WERI-Rb-1 (cell line): ENCODE data around the gene ZDHHC3.

ENCODE experiments used
- DNase-seq: peaks from one replicate; pipeline ENCODE4 v3.0.0-alpha.2; 2020
- H3K27ac ChIP-seq: fragments of 250-450 bp; sonication (Bioruptor Pico); 2 replicates; pipeline ENCODE4 v1.5.1; 2020; ENCODE audit warnings: mild to moderate bottlenecking, moderate library complexity
- H3K27me3 ChIP-seq: fragments of 250-450 bp; sonication (Bioruptor Pico); 2 replicates; pipeline ENCODE4 v1.5.1; 2021; ENCODE audit warnings: mild to moderate bottlenecking, low read depth, moderate library complexity; ENCODE audit not compliant: insufficient read depth, severe bottlenecking
- H3K36me3 ChIP-seq: fragments of 250-450 bp; sonication (Bioruptor Pico); 2 replicates; pipeline ENCODE4 v1.5.1; 2020; ENCODE audit warnings: mild to moderate bottlenecking, moderate library complexity
- H3K4me3 ChIP-seq: 2 replicates; pipeline ENCODE4 v1.5.1; 2011; ENCODE audit warnings: low read depth, mild to moderate bottlenecking, control low read depth, low read length
- H3K9me3 ChIP-seq: fragments of 250-450 bp; sonication (Bioruptor Pico); 2 replicates; pipeline ENCODE4 v1.5.1; 2021; ENCODE audit warnings: mild to moderate bottlenecking, moderate library complexity; ENCODE audit not compliant: severe bottlenecking
- CTCF ChIP-seq: IDR thresholded peaks from 2 replicates; pipeline ENCODE4 v1.5.1; 2011; ENCODE audit warnings: low read depth, mild to moderate bottlenecking, control low read depth, inconsistent platforms, low read length

The ZDHHC3 gene

DNA sequence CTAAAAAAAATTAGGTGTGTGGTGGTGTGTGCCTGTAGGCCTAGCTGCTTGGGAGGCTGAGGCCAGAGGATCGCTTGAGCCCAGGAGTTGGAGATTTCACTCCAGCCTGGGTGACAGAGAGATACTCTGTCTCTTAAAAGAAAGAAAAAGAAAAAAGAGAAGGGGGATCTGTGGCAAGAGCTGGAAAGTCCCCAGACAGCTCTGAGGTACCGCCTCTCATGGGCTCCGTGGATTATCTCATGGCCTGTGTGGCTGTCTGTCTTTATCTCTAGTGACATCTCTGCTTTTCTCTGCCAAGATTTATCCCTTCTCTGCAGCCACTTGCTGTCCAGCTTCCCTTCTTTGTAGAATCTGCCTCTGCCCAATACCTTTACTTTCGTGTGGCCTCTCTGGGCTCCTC lies 5.8 kb upstream of the ZDHHC3 start:
- TF ChIP-seq CTCF = no peak
- no peak overlapping the region for H3K27ac ChIP-seq
- no peak for DNase-seq

DNA sequence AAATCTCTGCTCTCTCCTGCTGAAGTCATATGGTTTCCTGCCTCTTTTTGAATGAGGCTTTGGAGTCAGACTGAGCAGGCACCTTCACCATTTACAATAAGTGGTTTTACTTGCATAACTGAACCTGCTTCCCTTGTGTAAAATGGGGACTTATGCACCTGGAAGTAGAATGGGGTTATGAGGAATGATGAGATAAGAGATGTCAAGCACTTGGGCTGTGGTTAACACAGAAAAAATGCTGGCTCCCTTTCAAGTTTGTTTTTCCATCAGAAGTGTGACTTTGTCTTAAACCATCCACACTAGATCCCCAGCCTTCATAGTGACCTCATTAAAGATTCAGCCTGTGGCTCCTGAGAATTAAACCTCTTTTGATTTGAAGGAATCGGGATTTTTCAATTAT lies 5.2 kb upstream of the ZDHHC3 start:
- no peak for TF ChIP-seq CTCF
- no peak for DNase-seq
- H3K4me3 ChIP-seq = no peak overlapping the region
- no peaks in the 10 kb centered on the region for H3K9me3 ChIP-seq
- peaks cover 10% of the 10 kb centered on the region for H3K36me3 ChIP-seq
- H3K27ac ChIP-seq = no peak overlapping the region
- no peaks in the 10 kb centered on the region for H3K27me3 ChIP-seq

More for the DNA sequence above, 5.8 kb upstream of the ZDHHC3 start:
- Histone ChIP-seq H3K4me3 (no peak overlapping the region), H3K27me3 (no peaks in the 10 kb centered on the region), H3K36me3 (peaks cover 5% of the 10 kb centered on the region; the same call in 1 of the 2 replicates), H3K9me3 (no peaks in the 10 kb centered on the region)

GRCh38 chr3:44974416-44974815 lies 1.6 kb downstream of the ZDHHC3 start:
- no peak for DNase-seq
- Histone ChIP-seq H3K9me3 (no peaks in the 10 kb centered on the region), H3K27me3 (no peaks in the 10 kb centered on the region), H3K4me3 (no peak overlapping the region), H3K27ac (no peak overlapping the region), H3K36me3 (peaks cover 14% of the 10 kb centered on the region)
- no peak for TF ChIP-seq CTCF

- no peak for TF ChIP-seq CTCF
- Histone ChIP-seq H3K27ac (no peak overlapping the region), H3K27me3 (no peaks in the 10 kb centered on the region)
Measured at GRCh38 chr3:44970926-44971490, 5.0 kb downstream of the ZDHHC3 start.

DNA sequence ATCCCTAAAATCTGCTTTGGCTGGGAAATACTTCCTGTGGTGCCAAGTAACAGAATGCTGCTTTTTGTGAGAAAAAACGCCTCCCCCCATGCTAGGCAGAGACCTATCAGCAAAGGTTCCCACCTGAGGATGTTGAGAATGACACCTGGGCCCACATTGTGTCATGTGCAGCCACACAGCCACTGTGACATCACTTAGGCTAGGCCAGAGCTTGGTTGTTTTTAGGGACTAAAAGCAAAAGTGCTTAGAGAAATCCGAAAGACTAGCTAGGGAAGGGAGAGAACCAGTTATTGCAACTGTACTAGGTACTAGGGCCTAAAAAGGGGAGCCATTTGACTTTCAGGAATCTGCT lies 6.2 kb downstream of the ZDHHC3 start:
- Histone ChIP-seq H3K9me3 (no peaks in the 10 kb centered on the region), H3K4me3 (no peak overlapping the region), H3K27me3 (no peaks in the 10 kb centered on the region), H3K36me3 (peaks cover 5% of the 10 kb centered on the region), H3K27ac (no peak overlapping the region)
- no peak for TF ChIP-seq CTCF
- DNase-seq = no peak

More at GRCh38 chr3:44970926-44971490, 5.0 kb downstream of the ZDHHC3 start:
- H3K4me3 ChIP-seq = no peak overlapping the region
- peaks cover 8% of the 10 kb centered on the region for H3K36me3 ChIP-seq
- no peak for DNase-seq
- no peaks in the 10 kb centered on the region for H3K9me3 ChIP-seq

- peaks cover 5% of the 10 kb centered on the region for H3K36me3 ChIP-seq
- H3K9me3 ChIP-seq = no peaks in the 10 kb centered on the region
- DNase-seq = no peak
- no peak overlapping the region for H3K4me3 ChIP-seq
- no peaks in the 10 kb centered on the region for H3K27me3 ChIP-seq
- no peak overlapping the region for H3K27ac ChIP-seq
- no peak for TF ChIP-seq CTCF
Measured at GRCh38 chr3:44969154-44969827, 6.7 kb downstream of the ZDHHC3 start.
